GM21381 (cell line): ENCODE data around the gene ACOT11.

Source experiments
- ATAC-seq: cut with Tn5 transposase; IDR thresholded peaks from one replicate; pipeline ENCODE4 v1.9.1; 2021; ENCODE audit warnings: mild to moderate bottlenecking, moderate library complexity; ENCODE audit not compliant: unreplicated experiment

The ACOT11 gene

GRCh38 chr1:54559771-54560231 lies 11.8 kb downstream of the ACOT11 start:
- no peak for ATAC-seq

- ATAC-seq: no peak
These were observed 16.5 kb downstream of the ACOT11 start for GRCh38 chr1:54564312-54565112.

DNA sequence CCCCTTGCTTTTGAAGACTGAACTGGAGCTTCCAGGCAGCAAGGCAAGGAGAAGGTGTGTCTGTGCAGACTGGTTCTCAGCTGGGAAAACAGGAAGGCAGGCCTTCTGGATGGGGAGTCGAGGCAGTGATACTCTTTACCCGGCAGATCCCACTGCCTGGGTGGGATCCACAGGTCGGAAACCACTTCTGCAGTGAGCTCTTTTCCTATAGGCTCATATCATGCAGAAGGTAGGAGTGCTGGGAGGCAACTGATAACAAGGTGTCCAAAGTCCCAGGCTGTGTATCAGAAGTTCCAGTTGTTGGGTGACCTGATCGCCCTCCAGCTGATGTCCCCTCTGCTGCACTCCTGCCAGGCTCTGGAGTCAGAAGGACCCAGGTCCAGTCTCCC lies 17.1 kb downstream of the ACOT11 start:
- ATAC-seq: no peak

GRCh38 chr1:54566438-54567141 lies 18.6 kb downstream of the ACOT11 start:
- no peak for ATAC-seq

- no peak for ATAC-seq
These were observed 19.9 kb downstream of the ACOT11 start for GRCh38 chr1:54567961-54568360.

DNA sequence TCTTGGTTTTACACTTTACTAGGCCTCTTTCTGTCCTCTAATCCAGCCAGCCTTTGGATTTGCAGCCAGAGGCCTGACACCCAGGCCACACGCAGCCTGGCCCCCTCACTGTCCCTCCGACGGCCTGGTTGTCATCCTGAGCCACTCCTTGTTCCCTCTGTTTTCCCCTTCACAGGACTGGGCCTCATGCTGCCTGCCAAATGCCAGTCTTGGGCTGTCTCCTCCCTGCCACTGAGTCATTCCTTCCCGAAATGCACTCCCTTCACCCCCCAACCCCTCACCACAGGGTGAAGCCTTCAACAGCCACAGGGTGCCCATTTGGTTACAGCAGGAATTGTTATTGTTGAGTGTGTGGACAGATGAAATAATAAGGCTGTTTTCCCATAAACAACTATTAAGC lies 21.3 kb downstream of the ACOT11 start:
- ATAC-seq: no peak

DNA sequence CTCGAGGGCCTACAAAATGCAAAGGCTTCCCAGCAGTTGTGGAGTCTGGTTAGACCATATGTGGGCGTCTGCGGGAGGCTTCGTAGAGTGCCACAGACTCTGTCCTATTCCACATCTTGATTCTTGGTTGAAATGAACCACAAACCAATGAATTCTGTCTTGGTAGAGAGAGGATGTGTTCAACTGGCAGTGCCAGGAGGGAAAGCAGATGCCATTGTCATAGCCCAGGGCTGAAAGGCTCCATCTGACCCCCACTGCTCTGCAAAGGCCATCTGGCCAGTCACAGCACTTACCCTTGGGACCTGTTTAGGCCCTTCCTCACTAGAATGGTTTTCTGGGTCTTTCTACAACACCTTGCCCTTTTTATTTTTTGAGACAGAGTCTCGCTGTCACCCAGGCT lies 22.1 kb downstream of the ACOT11 start:
- no peak for ATAC-seq

DNA sequence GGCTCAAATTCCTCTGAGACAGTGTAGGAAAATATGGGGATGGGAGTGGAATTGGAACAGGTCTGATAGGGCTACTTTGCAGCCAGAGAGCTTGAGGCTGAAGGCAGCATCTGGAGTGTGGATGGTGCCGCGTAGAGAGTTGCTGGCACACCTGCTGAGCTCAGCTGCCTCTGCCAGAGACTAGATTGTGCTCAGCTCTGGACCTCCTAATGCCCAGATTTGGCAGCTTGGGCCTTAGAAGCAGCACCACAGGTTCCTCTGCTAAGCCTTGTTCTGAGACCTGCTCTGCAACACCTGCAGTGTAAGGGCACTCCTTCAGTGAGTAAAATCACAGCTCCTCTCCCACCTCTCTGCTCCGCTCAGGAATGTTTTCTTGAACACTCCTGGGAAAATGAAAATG lies 23.3 kb downstream of the ACOT11 start:
- no peak for ATAC-seq

DNA sequence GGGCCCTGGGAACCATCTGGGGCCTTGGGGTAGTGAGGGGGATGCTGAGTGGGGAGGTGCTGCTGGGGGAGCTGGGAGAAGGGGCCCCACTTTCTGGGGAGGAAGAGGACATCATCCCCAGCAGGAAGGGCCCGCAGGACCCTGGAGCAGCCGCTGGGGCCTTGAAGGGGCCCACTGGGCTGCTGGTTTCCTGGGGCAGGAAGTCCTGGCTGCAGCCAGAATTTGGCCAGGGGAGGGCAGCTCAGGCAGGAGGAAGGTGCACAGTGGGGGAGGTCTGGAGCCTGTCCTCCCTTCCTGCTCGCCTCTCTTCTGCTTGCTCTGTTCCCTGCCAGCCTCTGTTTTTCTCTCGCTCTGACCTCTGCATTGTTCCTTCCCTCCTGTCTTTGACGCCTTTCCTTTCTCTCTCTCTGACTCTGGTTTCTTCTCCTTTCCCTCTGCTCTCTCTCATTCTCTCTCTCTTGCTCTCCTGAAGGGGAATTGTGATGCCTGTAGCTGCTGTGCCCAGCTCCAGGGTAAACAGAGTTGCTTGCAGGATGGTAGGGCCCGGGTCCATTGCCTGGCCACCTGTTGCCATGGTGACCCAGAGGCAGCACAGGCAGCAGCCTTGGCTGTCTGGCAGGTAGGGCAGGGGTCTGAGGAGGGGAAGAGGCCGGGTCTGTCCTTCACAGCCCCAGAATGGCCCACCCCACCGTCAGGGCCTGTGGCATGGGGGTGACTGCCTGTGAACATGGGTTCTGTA lies 23.9 kb downstream of the ACOT11 start:
- ATAC-seq: no peak

- no peak for ATAC-seq
These were observed 24.5 kb downstream of the ACOT11 start for GRCh38 chr1:54572542-54572850.

DNA sequence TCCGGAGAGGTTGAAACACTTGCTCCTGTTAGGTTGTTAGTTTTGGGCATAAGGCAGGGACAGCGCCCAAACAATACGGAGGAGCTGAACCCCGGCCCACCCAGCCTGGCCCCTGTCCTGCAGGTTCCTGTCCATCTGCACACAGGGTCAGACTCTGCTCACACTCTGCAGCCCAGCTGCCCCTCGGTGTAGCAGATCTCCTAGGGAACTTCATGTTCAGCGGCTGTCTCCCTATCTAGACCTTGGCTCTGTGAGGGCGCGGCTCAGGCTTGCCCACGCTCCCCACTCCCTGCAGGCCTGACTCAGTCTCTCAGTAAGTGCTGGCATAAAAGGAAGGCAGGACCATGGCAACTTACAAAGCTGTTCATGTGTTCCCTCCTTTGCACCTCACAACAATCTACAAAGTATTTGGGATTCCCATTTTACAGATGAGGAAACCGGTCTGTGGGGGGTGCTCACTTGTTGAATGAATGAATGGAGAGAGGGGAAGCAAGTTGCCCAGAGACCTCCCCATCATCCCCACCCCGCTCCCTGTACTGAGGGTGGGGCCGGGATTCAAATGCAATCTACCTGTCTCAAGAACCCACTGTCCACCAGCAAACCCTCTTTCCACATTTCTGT lies 26.2 kb downstream of the ACOT11 start:
- no peak for ATAC-seq

DNA sequence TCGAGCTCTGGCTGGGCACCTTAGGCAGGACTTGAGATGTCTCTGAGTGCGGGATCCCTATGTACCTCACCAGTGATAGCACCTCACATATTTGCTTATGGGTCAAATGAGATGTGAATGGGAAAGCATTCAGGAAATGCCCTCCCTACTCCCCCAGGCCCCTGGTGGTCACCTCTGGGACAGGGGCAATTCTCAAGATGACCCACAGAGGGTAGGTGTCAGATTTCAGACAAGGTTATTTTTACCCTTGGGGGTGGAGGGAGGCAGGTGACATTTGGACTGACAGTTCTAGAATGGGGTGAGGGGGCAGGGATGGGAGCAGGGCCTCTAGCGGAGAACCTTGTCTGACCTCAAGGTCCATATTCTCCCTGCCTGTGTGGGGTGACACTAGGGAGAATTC lies 27.1 kb downstream of the ACOT11 start:
- no peak for ATAC-seq

- no peak for ATAC-seq
These were observed 27.7 kb downstream of the ACOT11 start for GRCh38 chr1:54575605-54576290.

DNA sequence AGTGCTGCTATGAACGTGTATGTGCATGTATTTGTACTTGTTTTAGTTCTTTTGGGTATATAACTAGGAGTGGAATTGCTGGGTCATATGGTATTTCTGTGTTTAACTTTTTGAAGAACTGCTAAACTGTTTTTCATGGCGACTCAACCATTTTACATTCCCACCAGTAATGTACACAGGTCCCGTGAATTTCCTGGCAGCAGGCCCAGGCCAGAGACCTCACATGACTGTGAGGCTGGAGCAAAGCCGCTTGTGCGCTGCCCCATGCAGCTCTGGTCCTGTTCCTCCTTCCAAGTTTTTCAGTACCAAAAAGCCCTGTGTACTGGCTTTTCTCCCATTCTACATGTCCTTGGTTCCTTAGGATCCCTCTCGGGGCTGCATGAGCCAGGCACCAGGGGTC lies 29.6 kb downstream of the ACOT11 start:
- ATAC-seq: no peak

DNA sequence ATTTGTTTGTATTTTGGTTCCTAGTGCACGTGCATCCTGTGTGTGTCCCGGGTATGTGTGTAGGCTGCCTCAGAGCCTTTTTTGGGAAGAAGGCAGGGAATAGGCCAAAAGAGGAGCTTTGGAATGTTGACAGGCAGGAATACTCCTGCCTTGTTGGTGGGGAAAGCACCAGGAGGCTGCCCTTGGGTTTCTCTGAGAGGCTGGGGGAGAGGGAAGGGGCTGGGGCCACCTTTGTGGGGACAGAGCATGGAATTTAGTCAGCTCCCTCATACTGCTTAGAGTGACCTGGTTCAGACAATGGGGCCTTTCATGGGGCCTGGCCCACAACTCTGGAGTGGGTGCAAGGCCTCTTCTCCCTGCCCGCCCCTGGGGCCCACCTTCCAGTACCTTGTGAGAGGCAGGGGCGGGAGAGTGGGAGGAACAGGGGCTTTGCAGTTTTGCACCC lies 31.3 kb downstream of the ACOT11 start:
- no peak for ATAC-seq

- no peak for ATAC-seq
These were observed 33.0 kb downstream of the ACOT11 start for GRCh38 chr1:54580856-54581550.

- no peak for ATAC-seq
These were observed 33.6 kb downstream of the ACOT11 start for GRCh38 chr1:54581621-54582035.

- ATAC-seq: no peak
These were observed 34.7 kb downstream of the ACOT11 start for GRCh38 chr1:54582566-54583306.

DNA sequence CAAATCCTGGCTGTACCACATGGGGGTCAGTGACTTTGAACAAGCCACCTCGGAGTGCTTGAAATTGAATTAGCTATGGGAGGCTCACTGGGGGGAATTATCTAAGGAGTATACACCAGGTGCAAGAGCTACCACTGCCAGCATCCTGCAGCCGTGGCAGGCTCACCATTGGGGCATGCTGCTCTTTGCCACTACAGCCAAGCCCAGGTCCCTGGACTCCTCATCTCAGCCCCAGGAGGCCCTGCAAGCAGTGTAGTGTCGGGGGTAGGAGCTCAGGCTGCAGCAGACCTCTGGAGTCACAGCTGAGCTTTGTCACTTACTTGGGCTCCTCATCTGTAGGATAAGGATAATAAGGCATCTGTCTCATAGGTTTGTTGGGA lies 35.3 kb downstream of the ACOT11 start:
- no peak for ATAC-seq

DNA sequence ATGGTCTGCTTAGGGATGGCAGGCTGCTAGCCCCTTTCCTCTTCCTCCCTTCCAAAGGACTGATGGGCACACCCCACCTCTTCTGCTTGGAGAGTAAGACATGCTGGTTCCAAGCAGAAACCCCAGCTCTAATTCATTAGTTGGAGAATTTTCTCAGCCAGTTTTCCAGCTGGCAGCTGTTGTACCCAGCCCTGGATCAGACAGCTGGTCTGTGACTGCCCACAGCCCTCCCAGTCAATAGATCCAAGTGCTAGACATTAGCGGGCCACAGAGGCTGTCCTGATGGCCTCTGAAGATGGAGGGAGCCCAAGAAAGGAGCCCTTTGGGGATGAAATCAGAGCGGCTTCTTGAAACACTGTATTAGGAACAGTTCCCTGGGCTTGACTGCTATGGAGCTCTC lies 35.8 kb downstream of the ACOT11 start:
- no peak for ATAC-seq
